GM19372 (cell line): Measurements from ENCODE around the gene ATP13A2.

Source experiments
- ATAC-seq: cut with Tn5 transposase; IDR thresholded peaks from one replicate; pipeline ENCODE4 v1.9.1; 2021; ENCODE audit warnings: mild to moderate bottlenecking, low read depth, moderate library complexity; ENCODE audit not compliant: unreplicated experiment

Gene ATP13A2, protein sequence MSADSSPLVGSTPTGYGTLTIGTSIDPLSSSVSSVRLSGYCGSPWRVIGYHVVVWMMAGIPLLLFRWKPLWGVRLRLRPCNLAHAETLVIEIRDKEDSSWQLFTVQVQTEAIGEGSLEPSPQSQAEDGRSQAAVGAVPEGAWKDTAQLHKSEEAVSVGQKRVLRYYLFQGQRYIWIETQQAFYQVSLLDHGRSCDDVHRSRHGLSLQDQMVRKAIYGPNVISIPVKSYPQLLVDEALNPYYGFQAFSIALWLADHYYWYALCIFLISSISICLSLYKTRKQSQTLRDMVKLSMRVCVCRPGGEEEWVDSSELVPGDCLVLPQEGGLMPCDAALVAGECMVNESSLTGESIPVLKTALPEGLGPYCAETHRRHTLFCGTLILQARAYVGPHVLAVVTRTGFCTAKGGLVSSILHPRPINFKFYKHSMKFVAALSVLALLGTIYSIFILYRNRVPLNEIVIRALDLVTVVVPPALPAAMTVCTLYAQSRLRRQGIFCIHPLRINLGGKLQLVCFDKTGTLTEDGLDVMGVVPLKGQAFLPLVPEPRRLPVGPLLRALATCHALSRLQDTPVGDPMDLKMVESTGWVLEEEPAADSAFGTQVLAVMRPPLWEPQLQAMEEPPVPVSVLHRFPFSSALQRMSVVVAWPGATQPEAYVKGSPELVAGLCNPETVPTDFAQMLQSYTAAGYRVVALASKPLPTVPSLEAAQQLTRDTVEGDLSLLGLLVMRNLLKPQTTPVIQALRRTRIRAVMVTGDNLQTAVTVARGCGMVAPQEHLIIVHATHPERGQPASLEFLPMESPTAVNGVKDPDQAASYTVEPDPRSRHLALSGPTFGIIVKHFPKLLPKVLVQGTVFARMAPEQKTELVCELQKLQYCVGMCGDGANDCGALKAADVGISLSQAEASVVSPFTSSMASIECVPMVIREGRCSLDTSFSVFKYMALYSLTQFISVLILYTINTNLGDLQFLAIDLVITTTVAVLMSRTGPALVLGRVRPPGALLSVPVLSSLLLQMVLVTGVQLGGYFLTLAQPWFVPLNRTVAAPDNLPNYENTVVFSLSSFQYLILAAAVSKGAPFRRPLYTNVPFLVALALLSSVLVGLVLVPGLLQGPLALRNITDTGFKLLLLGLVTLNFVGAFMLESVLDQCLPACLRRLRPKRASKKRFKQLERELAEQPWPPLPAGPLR

GRCh38 chr1:17011439-17012307, at the start of gene ATP13A2:
Gene ATP13A2, minus strand, starts transcription at chr1:17011928. Its CDS starts 190 bp downstream, at chr1:17011738.
- peak; percentile 92 for ATAC-seq

DNA sequence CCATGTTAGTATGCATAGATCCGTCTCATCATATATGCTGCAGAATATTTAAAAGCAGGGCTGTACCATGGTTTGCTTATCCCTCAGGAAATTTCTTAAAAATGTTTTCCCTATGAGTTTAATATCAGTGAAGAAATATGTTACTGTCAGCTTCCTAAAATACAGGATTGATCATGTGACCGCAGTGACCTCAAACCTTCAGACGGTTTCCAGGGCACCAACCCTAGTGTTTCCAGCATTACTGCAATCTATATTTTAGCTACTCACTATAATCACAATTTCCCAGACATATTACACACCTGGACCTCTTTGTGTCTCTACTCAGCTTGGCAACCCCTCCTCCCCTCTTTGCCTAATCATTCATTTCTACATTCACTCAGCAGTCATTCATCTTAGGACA, 49.8 kb upstream of the ATP13A2 start:
- ATAC-seq: no peak

GRCh38 chr1:17060306-17060749, 48.6 kb upstream of the ATP13A2 start:
- no peak for ATAC-seq

- no peak for ATAC-seq
These were observed 47.9 kb upstream of the ATP13A2 start for GRCh38 chr1:17059391-17060305.

GRCh38 chr1:17056551-17056950, 44.8 kb upstream of the ATP13A2 start:
- ATAC-seq: no peak

DNA sequence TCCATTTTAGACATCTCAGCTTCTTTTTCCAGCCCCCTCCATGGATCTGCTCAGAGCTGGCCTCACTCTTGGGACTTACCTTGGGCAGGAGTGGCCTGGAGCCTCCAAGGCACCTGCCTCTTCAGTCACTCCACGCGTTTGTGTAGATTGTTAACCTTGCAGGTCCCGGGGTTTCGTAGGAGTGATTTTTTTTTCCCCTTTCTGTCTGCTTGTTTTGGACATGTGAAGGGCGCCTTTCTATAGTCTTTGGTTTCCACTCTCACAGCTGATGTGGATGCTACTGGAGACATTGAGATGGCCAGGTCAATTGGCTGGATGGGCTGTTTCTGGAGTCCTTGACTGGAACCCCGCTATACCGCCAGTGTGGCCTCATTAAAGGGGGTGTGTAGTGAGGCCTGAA, 44.1 kb upstream of the ATP13A2 start:
- no peak for ATAC-seq

DNA sequence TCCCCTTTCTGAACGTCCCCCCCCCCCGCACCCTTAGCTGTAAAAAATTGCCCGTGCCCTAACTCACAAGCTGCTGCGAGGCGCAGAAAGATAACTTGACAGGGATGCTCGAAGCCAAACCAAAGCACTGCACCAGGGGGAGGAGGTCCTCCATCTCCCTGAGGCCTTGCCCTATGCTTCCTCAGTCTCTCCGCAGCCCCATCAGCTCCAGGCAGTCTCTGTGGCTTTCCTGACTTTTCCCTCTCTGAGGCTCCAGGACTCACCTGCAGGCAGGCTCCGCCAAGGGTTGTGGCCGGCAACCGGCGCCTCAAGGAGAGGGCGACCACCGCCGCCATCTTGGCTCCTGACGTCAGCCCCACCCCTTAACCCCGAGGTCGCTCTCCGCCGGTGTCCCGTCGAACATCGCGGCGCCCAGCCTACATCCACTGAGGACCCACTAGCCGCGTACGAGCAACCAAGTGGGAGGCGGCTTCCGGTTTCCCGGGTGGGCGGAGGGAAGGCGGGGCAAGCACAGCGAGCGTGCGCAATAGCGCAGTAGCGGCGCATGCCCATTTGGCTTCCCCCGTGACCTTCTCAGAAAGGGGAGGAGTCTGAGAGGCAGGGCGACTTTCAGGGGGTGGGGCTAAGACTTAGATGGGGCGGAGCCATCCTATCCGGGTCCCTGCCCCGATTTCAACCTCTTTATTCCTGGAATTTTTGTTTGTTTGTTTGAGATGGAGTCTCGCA, 42.1 kb upstream of the ATP13A2 start, which contains the start of gene SDHB:
Gene SDHB (minus strand): TSS at position 348 of the 726 bp plus-strand sequence. CDS start 13 bp downstream, at position 335.
- peak; percentile 99 for ATAC-seq

- no peak for ATAC-seq
These were observed 41.5 kb upstream of the ATP13A2 start for GRCh38 chr1:17053086-17053684.

- ATAC-seq: no peak
These were observed 40.9 kb upstream of the ATP13A2 start for GRCh38 chr1:17052641-17053040.

DNA sequence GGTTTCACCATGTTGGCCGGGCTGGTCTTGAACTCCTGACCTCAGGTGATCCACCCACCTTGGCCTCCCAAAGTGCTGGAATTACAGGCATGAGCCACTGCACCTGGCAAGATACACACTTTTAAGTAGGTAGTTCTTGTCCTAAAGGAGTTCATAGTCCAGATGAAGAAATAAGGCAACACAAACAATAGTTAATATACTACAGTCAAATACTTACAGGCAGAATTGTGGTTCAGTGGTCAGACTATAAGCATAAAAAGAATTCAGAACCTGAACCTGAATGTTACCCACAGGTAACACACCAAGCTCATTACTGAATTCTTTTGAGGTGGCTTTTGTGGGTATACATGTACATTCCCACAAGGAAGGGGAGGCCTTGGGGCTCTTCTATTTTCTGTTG, 40.3 kb upstream of the ATP13A2 start:
- ATAC-seq: no peak

- no peak for ATAC-seq
These were observed 36.2 kb upstream of the ATP13A2 start for GRCh38 chr1:17047924-17048323.

DNA sequence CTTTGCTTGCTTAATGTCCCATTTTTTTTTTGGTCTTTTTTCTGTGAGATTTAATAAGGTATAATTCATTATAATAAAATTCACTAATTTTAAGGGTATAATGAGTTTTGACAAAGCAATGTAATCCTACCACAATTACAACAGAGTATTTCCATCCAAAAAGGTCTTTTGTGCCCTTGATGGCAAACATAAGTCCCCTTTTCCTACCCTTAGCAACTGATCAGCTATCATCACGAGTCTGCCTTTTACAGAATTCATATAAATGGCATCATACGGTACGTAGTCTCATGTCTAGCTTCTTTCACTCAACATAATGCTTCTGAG, 34.6 kb upstream of the ATP13A2 start:
- no peak for ATAC-seq

GRCh38 chr1:17045634-17046333, 34.1 kb upstream of the ATP13A2 start:
- ATAC-seq: no peak

DNA sequence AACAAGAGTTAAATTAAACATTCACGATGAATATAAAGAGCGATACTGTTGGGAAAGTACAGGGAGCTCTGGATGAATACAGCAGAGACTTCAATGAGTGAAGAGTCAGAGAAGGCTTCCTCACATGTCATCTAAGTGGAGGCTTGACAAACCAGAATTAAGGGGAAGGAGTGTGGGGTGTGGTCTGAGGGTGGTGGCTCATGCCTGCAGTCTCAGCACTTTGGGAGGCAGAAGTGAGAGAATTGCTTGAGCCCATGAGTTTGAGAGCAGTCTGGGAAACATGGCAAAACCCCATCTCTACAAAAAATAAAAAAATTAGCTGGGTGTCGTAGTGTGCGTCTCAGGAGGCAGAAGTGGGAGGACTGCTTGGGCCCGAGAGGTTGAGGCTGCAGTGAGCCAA, 33.4 kb upstream of the ATP13A2 start:
- ATAC-seq: no peak

DNA sequence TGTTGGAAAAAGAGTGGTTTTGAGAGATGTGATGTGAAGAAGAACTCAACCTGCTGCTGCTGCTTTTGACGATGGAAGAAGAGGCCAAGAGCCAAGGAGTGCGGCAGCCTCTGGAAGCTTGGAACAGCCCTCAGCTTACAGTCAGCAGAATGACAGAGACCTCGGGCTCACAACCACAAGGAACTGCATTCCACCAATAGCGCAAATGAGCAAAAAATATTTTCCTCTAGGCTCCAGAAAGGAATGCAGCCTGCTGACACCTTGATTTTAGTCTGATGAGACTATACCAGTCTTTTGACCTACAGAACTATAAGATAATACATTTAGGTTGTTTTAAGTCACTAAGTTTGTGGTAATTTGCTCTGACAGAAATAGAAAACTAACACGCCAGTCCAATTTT, 31.9 kb upstream of the ATP13A2 start:
- no peak for ATAC-seq

DNA sequence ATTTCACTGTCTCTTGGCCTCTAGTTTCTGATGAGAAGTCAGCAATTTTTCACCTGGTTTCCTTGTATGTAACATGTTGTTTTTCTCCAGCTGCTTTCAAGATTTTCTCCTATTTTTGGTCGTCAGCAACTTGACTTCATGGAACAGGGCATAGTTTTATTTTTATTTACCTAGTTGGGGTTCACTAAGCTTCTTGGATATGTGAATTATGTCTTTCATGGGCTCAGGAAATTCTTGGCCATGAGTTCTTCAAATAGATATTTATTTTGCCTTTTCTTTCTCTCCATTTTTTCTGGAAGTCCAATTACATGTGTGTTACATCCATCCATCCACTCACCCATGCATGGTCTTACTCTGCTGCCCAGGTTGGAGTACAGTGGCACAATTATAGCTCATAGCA, 28.4 kb upstream of the ATP13A2 start:
- no peak for ATAC-seq

- no peak for ATAC-seq
These were observed 27.8 kb upstream of the ATP13A2 start for GRCh38 chr1:17039522-17039921.
